Stimulated activated CD8-positive, alpha-beta memory T cell treated with anti-CD3 and anti-CD28 coated beads, Interleukin-7, amount 100 ng/mL, for 4 hours (primary cell): Measurements from ENCODE around the gene GMDS.

Experiments
- DNase-seq, 2 donors: peaks; one replicate each; pipeline ENCODE4 v3.0.0-alpha.2; 2020; ENCODE audit warnings: low read depth in 2 of 2

The GMDS gene

GRCh38 chr6:1625794-1626435 lies 619.5 kb downstream of the GMDS start:
- no peak for DNase-seq

DNA sequence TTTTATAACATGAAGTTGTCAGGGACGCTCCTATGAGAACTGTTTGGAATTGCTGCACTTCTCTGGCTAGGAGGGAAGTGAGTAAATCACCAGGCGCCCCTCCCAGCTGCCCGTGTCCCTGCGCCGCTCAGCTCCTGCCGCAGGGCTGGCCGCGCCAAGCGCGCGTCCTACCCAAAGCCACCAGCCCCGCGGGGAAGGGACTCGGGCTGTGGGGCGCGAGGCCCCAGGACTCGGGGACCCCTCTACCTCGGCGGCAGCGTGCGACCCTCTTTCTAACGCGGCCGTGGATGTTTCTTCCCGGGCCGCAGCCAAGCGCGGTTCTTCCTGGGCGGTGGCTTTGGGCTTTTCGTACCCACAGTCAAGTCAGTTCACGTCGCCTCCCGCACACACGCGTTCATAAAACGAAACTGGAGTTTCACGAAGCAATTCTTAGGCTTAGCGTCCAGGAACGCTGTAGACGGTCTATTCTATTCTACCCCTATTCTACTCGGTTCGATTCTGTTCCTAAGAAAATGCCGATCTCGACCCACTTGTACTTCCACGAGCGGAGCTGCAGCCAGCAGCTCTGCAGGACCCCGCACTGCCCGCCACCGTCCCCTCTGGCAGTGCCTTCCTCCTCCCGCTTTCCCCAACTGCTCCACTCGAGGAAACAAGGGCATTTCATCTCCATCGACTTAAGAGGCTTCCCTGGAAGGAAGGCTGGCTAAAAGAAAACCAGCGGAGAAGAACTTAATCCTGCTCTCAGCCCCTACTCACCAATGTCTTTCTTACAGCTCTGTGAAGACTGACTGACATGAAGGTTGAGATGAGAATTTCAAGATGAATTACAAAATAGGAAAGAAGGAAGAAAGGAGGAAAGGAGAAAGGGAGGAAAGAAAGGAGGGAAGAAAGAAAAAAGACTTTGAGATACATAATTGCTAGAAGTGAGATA lies 620.3 kb downstream of the GMDS start:
- no peak for DNase-seq

DNA sequence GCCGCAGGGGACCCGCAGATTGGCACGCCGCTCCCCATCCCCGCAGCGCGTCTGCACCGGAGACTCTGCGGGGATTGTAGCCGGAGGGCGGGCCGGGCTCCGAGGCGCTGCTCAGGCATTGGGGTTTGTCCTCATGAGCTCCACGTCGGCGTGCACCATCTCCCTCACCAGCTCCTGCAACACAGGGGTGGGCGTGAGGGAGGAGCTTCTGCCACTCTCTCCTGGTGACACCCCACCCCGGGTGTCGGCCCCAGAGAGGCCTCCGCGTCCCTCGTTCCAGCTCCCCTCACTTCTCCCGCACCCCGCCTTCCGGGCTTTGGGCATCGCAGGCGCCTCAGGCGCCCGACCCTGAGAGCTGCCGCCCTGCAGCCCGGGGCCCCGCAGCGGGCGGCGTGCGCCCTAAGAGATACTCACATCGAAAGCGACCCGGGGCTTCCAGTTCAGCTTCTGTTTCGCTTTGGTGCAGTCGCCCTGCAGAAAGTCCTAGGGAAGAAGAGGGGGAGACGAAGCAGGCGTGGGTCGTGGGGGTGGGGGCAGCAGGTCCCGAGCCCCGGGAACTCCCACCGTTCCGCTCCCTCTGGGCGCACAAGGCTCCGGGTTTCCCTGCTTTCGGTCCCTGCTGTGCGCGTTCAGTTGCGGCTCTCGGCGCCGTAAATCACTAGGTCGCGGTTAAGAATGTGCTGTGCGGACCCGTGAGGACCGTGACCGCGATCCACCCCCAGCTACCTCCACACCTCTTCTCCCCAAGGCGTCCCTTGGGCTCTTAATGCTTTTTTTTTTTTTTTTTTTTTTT lies 621.2 kb downstream of the GMDS start:
- no peak for DNase-seq

DNA sequence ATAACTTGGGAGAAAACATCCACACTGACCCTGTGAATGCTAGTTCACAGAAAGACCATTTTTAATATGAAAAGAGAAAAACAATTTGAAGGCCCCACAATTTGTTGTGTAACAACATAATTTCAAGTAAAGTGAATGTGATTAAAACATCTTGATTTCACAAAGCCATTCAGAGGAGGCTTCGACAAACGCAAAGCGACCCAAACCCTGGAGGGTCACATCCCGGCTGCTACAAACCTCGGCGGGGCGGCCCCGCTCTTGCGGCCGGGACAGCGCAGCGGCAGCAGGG lies 621.7 kb downstream of the GMDS start:
- no peak for DNase-seq

GRCh38 chr6:1622851-1623768 lies 622.3 kb downstream of the GMDS start:
- no peak for DNase-seq

GRCh38 chr6:1622220-1622850 lies 623.1 kb downstream of the GMDS start:
- no peak for DNase-seq

DNA sequence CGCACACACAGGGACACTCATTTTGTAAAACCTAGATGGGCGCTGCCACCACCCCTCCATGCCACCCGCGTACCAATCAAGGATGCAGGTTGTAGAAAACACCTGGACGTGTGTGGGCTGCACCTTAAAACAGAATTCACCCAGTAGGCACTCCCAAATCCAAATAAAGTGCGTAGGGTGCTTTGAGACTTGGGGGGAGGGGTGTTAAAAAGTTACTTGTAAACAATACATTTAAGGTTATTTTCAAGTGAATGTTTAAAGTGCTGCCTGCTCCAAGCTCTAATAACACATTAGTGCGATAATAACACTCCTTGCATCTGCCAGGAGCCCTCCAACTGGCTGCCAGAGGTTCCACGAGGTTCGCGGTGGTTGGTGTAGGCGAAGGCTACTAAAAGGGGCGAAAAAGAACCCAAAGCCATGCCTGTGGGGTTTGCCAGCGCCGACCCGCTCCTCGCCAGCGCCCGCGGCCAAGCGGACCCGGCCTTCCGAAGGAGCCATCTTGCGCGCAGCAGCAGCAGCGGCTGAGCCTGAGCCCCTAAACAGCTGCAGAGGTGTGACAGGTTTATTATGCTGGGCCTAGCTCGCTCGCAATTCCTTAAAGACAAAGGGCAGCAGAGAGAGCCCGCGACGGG lies 624.2 kb downstream of the GMDS start:
- DNase-seq: no peak

- DNase-seq: no peak
Measured at GRCh38 chr6:1620504-1621069, 624.8 kb downstream of the GMDS start.

GRCh38 chr6:1619673-1620503 lies 625.5 kb downstream of the GMDS start:
- DNase-seq: no peak

DNA sequence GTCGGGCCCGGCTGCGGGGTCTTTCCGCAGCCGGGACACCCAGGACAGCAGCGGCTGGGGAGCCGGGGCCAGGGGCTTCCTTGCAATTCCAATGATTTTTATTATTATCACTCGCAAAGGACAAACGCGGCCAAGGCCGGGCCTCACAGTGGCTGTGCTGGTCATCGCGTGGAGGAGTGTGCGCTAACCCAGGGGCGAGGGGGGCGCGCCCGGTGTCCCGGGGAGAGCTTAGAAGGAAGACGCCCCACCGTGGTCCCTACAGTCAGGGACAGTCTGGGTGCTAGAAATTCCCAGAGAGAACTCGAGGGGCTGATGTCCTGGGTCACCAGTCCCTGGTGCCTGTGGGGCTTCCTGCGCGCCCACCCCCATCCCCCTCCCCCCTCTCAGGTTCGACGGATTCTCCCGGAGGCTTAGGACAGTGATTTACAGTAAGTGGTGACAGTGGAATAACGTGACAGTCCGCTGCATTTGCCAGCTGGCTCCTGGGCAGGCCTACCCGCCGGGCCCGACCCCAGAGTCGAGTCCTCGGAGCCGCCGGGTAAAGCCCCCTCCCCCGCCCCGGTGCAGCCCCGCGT lies 626.2 kb downstream of the GMDS start:
- no peak for DNase-seq

DNA sequence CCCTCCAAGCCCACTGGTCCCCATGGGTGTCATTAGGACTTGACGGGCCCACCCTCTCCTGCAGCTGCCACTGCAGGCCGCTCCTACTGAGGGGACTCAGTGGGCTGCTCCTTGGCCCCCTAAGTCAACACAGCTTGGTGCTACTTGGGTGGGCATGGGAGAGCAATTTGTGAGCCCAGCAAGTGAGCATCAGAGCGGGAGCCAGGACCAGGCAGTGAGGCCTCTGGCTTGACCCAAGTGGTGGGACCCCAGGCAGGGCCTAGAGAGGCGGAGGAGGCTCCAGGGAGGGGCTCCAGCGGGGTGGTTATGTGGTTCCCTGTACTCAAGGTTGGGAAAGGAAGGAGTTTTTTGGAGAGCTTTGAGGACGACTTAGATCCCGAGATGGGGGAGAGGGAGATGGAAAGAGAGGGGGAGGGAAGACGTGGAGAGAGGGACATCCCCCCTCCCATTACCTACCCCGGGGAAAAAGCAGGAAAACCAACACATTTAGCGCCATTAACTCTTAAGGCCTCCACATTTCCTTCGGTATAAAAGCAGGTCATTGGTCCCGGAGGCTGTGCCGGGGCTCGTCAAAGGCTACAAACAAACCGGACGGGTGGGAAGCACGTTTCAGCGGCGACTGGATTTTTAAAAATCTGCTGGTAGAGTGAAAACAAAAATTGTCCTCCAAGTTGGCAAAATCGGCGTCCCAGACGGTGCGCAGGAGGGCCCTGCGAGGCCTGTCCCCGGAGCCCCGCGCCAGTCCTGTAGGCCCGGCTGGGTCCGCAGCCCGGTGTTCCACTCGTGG lies 626.9 kb downstream of the GMDS start:
- DNase-seq: no peak

GRCh38 chr6:1617466-1618310 lies 627.7 kb downstream of the GMDS start:
- DNase-seq: no peak

- no peak for DNase-seq
Measured at GRCh38 chr6:1616701-1617463, 628.5 kb downstream of the GMDS start.

DNA sequence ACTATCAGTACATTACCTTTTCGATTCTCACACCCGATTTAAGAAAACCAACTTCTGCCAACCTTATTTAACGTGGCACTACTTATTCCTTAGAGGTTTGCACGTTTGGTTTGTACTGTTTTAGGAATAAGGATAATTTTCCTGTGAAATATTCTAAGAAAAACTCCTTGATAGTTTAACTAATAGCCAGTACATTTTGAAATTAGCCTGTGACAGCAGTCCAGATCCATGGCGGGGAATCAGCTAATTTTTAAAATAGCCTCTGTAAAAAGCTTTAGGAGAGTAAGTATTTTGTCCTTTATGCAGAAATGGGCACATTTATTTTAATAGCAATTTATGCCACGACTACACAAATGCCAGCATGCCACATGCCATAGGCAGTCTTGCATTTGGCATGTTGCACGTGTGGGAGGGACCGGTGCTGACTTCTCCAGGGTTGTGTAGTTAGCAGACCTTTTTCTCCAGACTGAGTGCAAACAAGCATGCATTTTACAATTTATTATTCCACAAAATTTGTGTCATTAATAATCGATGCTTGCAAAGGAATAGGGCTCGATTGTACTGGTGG lies 629.5 kb downstream of the GMDS start:
- no peak for DNase-seq

DNA sequence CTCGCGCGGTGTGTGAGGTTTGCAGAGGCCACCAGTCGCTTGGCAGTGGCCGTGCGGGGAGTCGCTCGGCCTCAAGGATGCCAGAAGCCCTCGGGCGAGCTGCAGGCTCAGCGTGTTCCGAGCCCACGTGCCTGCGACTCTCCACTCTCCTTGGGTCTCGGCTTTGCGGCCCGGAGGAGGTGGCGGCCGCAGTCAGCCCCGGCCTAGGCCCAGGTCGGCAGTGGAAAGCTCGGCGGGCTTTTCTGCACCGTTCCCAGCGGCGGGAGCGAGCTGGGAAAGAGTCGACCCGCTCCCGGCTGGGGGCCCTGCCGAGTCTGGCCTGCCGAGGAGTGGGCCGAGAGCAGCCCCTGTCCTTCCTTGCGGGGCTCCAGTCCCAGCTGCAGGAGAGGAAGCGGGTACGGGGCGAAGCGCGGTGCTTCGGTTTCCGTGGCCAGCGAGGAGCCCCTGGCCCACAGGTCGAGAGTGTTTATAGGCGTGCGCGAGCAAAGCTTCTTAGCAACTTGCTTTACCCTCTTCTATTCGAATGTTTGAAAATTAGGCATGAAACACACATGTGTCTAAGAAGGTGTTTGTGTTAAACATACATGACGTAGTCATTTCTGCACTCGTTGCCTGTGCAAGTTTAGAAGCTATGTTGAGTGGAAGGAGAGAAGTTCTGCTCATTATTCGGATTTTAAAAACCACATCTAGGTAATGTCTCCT lies 630.1 kb downstream of the GMDS start:
- DNase-seq: no peak
